Cortex of kidney (tissue), 1 donor: Measurements from ENCODE around the gene PRPF8.
"Not testable (repeated sequence)": the region's sequence is repeated elsewhere in the genome, so short reads cannot be mapped to it uniquely, and the experiment has no call there.

Source experiments
- DNase-seq: peaks from one replicate; lab custom pipeline; 2025; lab: John Stamatoyannopoulos, UW

PRPF8 gene

GRCh38 chr17:1716076-1716911, 31.6 kb upstream of the PRPF8 start:
- peak; percentile 76 for DNase-seq

- DNase-seq: no peak
Measured at GRCh38 chr17:1715803-1716075, 31.1 kb upstream of the PRPF8 start.

GRCh38 chr17:1714980-1715802, 30.5 kb upstream of the PRPF8 start:
- no peak for DNase-seq

GRCh38 chr17:1714427-1714979, 29.8 kb upstream of the PRPF8 start:
- no peak for DNase-seq

- no peak for DNase-seq
Measured at GRCh38 chr17:1713878-1714426, 29.3 kb upstream of the PRPF8 start.

GRCh38 chr17:1713160-1713877, 28.7 kb upstream of the PRPF8 start:
- DNase-seq: no peak

GRCh38 chr17:1712271-1712670, 27.6 kb upstream of the PRPF8 start:
- DNase-seq: no peak

- no peak for DNase-seq
Measured at GRCh38 chr17:1711804-1712203, 27.1 kb upstream of the PRPF8 start.

- DNase-seq: no peak
Measured at GRCh38 chr17:1710807-1711553, 26.3 kb upstream of the PRPF8 start.

GRCh38 chr17:1709971-1710806, 25.5 kb upstream of the PRPF8 start, which contains the start of gene TLCD2:
TLCD2 (minus strand) TSS chr17:1710377; CDS start chr17:1710242, 135 bp downstream.
- no peak for DNase-seq

GRCh38 chr17:1709403-1709951, 24.8 kb upstream of the PRPF8 start:
- no peak for DNase-seq

- not testable (repeated sequence) for DNase-seq
Measured at GRCh38 chr17:1708791-1709346, 24.2 kb upstream of the PRPF8 start.

- DNase-seq: no peak
Measured at GRCh38 chr17:1707107-1707506, 22.4 kb upstream of the PRPF8 start.

- no peak for DNase-seq
Measured at GRCh38 chr17:1705004-1705403, 20.3 kb upstream of the PRPF8 start.

GRCh38 chr17:1703063-1703462, 18.4 kb upstream of the PRPF8 start:
- no peak for DNase-seq

GRCh38 chr17:1699891-1700290, 15.2 kb upstream of the PRPF8 start:
- DNase-seq: not testable (repeated sequence)

GRCh38 chr17:1697681-1698080, 13.0 kb upstream of the PRPF8 start:
- no peak for DNase-seq

GRCh38 chr17:1695365-1695764, 10.7 kb upstream of the PRPF8 start:
- no peak for DNase-seq

- DNase-seq: no peak
Measured at GRCh38 chr17:1693339-1693738, 8.7 kb upstream of the PRPF8 start.
